HK-2 (cell line): ENCODE measurements around the gene PDK1.

ENCODE experiments used
- DNase-seq: peaks from one replicate; pipeline ENCODE4 v3.0.0-alpha.2; 2018; ENCODE audit not compliant: unreplicated experiment

Gene PDK1

DNA sequence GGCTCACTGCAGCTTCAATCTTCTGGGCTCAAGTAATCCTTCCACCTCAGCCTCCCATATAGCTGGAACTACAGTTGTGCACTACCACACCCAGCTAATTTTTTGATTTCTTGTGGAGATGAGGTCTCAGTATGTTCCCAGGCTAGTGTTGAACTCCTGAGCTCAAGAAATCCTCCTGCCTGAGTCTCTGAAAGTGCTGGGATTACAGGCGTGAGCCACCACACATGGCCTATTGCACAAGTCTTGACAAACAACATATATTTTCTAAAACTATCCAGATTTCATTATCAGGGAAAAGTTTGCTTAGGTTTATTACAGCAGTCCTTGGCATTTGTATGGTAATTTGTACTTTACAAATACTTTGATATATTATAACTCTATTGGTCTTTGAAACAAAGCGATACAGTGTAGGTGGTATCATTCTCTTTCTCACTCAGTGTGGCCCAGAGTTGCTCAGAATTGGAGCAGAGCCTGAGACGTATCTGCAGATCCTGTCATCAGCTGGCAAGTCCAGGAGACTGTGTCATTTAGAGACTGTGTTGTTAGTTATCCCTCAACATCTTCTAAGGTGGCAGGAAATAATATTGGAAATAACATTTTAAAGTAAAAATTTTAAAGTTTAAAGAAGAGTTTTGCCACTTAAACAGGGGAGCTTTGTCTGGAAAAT, 41.4 kb downstream of the PDK1 start:
- no peak for DNase-seq

DNA sequence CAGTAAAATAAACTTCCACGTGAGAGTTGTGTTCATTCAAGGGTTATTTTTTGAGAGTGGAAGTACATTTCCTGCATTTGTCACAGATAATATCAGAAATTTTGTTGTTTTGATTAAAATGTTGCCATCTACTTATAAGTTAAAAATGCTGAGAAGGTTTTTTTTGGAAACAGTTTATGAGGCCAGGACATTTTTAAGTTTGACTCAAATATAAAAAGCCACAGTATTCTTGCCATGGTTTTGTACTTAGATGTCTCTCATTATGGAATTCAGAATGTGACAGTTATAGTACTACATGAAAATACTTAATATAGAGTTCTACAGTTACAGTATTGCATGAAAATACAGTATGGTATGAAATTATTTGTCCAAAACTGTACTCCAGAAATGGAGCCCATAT, 44.1 kb downstream of the PDK1 start:
- DNase-seq: no peak

DNA sequence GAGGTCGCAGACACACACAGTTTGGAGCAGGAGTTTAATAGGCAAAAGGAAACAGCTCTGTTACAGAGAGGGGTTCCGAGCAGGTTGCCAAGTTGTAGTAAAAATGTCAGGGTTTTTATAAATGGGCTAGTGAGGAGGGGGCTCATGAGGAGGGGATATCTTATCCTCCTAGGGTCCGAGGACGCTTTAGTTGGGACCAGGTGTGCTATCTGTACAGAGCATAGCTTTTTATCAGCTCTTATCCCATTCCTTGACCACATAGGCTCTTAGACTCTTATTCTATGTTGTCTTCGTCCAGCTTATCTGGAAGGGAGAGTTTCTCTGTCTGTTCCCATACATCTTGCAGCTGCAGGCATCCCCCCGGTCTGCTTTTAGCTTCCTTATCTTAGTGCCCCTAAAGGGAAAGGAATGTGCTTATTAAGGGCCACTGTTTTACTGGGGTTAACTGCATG, 44.7 kb downstream of the PDK1 start:
- no peak for DNase-seq

DNA sequence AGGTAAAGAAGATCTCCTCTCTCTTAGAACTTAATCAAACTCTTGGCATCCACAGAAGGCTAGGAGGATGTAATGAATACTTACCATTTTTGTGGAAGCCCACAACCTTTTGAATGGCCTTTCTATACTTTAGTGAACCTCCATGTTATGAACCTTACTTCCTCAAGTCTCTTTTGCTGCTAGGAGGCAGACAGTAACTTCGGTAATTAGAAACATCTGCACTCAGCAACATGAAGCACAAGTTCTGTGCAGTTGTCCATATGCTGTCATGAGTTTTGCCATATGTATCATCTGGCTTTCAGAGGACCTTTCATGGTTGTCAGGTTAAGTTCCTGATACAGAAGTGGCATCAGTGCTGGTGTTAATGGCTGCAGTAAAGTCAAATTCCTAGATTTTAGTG, 50.4 kb downstream of the PDK1 start:
- DNase-seq: no peak

DNA sequence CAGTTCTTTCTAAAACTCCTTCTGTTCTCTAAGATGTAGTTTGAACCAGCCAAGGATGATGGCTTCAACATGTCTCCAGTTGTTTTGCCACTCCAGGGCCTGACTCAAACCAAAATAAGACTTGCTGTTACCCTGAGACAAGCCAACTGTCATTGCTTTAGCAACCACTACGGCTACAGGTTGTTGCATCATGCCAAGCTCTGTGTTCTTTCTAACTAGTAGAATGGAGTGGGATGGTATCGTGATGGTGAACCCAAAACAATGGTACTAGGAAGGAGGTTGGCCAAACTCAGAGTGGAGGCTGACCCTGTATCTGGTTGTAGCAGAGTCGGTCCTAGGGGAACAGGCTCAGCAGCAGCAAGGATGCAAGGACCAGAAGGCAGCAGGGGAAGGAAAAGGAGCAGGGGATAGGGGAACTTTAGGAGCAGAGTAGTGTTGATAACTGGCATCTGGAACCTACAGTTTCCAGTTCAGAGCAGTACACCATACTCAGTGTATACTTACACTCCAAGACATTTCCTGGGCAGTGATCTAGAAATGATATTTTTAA, 51.6 kb downstream of the PDK1 start:
- no peak for DNase-seq

DNA sequence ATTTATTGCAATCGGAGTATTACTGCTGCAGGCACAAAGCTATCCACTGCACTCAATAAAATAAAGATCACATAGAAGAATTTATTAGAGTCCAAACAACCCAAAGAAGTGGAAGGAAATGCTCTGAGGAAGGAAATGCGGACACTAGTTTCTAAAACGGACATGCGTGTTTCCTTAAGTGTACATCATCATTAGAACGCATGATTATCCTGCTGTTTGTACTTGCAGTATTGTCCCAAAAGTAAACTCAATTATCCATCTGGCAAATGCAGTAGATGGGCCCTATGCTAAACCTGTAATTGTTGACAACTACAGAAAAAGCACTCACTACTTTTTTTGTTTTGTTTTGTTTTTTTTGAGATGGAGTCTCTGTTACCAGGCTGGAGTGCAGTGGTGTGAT, 53.6 kb downstream of the PDK1 start:
- no peak for DNase-seq

DNA sequence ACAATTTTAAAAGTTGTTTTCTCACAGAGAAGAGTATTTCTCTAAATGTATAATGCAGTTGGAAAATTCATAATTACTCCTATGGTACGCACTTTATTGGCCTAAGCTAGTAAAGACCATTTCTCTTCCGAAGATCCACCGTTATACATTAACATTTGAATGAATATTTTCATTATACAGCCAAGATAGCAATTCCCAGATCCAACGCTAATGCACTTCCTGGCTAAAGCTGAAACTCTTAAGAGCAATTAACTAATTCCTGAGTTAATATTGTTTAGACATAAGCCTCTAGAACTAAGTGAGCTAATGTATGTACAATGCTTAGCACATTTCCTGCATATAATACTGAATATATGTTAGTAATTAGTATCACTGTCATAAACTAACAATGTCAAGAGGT, 56.2 kb downstream of the PDK1 start:
- DNase-seq: no peak

DNA sequence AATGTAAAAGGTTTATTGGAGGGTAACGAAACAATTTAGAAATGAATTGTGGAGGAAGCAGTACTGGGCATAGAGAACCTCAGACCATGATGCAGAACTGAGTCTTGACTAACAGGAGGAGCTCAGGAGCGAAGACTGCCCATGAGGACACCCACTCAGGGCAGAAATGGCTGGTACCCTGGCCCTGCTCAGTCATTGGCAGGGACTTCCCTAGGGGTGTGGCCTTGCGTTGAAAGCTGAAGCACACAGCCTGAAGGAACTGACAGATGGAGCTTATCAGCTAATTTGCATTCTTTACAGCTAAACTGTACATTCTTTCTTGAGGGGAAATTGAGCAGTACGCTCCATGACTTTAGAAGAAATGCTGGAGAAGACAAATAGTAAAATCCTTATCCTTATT, 57.1 kb downstream of the PDK1 start:
- no peak for DNase-seq

DNA sequence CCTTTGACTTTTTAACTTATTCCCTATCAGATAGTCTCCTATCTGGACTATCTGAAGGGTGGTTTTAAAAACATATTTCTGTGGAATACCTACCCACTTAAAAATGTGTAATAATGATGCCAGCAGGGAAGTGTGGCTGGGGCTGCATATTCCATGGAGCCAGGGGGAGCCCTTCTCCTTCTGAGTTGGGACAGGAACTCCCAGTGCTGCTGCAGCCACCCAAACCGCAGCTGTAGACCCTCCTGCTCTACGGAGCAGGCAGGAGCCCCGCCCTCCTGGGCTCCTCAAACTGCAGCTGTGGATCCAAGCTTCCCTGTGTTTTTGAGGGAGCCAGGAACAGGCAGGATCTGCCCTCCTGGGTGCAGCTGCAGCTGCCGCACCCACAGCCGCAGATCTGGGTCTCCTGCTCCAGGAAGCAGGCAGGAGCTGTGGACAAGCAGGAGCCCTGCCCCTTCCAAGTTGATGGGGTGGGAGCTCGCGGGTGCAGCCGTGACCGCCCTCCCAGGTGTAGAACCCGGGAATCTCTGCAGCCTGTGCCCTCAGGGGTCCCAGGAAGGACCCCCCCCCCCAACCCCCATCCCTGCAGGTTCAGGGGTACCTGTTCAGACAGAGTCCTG, 57.8 kb downstream of the PDK1 start:
- DNase-seq: no peak

DNA sequence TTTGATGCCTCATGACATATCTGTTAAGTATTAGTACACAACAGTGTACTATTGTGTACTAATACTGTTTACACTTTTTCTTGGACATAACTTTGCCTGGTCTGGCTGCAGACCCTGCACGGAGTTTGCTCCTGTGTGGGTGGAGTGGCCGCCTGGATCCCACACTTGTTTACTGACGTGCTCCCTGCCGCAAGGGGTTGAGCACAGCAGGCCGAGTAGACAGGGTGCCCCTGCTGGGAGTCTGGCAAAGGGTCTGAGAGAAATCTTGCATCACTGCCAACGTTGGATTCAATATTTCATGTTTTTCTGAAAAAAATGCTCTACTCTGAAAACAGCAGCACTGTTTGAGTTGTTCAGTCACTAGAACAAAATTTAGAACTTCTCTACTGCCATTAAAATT, 59.0 kb downstream of the PDK1 start:
- no peak for DNase-seq

DNA sequence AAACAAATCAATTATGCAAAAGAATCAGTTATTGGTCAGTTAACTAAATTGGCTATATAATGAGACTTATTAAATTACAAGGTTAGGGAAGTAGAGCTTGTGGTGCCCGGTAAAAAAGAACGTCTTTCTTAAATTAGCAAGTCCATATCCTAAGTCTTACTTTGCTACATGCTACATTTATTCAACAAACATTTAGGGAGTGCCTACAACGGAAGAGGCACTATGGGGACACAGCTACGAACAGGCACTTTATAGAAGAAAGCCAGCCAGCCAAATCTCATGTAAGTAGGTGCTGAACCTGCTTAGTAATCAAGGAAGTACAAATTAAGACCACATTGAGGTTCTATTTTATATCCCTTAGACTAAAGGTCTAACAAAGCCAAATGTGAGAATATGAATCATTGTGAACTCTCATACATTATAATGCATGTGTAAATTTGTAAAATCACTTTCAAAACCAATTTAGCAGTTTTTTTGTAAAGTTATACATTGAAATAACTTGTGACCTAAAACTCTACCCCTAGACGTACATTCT, 59.9 kb downstream of the PDK1 start:
- no peak for DNase-seq

DNA sequence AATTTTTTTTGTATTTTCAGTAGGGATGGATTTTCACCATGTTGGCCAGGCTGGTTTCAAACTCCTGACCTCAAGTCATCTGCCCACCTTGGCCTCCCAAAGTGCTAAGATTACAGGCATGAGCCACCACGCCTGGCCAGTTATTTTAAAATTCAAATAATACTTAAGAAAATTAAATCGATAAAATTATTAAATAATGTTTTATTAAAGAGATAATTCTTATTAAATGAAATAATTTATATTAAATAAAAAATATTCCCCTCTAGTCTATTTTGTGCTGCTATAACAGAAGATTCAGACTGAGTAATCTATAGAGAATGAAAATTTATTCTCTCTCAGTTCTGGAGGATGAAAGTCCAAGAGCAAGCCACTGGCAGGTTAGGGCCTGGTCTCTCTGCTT, 61.2 kb downstream of the PDK1 start:
- DNase-seq: no peak

DNA sequence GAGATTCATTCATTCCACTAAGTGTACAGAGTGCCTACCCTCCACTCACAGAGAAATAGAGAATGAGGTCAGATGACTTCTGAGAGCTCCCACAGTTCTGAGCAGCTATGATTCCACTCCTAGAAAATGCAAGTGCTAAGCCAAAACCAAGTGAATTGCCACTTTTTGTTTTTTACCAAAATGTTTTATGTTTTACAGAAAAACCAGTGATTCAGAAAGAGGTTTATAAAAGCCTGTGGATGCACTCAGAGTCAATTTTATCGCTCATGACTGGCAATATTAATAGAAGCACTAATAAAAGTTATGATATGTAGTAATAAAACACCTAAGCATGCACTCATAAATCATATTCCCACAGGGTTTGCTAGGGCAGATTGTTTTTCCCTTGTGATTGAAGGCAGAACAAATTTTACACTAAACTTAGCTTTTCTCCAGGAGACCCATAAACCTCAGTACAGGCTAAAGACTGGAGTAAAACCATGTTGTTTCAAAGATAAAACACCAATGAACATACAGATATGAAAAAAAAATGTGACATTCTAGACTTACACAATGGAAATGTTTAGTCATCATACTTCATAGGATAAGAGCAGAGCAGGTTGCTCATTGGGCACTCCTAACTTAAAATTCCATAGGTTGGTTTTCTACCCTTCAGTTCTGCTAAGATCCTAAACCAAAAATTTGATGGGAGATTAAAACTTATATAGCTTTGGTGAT, 67.5 kb downstream of the PDK1 start:
- no peak for DNase-seq

DNA sequence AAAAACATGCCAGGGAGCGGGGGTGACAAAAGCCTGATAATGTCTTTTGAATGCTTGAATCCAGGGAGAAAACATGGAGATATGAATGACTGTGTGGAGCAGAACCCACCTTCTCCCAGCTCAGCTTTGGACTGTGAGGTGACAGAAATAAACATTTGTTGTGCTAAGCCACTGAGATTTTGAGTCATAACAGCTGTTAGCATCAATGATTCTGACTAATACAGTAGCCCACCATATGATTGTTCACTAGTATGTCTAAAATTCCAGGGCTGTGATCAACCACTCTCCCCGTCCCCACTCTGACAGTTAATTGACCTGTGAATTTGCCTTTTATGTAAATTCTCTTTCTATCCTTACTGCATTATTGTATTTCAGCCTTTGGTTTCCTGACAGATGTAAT, 69.1 kb downstream of the PDK1 start:
- DNase-seq: no peak

DNA sequence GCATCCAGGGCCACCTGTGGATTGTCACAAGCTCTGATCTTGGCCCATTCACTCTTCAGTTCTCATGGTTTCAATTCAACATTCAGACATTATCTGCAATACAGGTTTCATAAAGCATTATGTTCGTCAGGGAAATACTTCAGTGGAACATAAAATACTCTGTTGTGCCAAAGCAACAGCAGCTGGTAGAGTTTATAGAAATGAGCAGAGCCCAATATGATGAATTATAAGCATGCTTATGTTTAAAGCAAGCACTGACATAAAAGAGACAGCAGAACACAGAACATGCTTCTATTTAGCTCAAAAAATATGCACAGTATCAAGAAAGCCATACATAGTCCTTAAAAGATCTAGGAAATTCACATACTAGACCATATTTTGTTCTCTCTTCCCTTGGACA, 71.3 kb downstream of the PDK1 start:
- DNase-seq: no peak

DNA sequence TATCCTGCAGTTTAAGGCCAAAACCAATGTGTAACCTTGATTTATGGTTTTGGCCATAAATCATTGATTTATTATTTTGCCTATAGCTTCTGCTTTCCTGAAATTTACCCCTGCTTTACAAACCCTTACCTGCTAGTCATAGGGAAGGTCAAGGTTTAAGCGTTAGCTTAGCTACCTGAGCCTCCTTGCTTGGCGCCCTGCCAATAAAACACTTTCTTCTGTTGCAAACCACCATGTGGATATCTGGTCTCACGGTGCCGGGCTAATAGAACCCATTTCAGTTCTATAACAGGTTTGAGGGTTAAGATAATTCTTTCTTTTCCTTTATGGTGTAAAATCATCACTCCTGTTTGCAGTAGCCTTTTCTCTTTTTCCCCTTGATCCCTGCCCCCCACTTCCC, 72.2 kb downstream of the PDK1 start:
- DNase-seq: no peak

DNA sequence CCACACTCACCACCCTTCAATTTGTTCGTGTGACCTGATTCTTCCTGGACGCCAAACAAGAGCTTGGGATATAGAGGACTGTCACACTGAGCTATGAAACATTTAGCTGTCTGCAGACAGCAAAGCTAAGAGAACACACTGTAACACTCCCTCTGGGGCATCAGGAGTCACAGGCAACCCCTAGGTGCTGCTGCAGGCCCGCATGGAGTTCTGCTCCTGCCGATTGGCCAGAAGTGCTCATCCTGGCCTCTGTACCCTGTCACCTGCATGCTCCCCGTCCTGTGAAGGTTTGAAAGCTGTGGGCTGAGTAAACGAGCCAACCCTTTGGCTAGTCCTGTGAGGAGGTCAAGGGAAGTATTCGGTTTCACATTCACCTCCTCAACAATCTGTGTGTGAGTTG, 73.7 kb downstream of the PDK1 start:
- DNase-seq: no peak

DNA sequence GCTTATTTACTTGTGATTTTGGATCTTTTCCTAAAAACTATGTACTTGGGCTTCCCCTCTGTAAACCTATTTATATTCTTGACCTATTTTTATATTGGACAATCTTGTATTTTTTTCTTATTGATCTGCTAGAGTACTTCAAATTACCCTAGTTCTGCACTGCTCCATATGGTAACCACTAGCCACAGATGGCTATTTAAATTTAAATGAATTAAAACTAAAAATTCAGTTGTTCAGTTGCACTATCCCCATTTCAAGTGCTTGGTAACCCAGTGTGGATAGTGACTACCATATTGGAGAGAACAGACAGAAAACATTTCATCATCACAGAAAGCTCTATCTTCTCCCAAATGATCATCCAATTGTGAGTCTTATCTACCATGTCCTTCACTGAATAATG, 74.3 kb downstream of the PDK1 start:
- DNase-seq: no peak

DNA sequence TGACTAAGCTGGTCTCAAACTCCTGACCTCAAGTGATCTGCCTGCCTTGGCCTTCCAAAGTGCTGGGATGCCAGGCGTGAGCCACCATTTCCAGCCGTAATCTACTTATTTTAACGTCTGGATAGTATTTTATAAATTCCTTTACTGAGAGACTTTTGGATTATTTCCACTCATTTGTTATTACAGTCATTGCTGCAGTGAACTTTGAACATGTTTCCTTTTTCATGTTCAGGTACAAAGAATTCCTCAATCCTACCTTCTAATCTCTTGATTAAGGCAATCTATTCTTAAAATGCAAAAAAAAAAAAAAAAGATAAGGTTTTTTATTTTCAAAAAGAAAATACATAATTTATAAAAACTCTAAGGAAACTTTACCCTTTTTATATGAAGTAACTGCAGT, 78.6 kb downstream of the PDK1 start:
- DNase-seq: no peak

DNA sequence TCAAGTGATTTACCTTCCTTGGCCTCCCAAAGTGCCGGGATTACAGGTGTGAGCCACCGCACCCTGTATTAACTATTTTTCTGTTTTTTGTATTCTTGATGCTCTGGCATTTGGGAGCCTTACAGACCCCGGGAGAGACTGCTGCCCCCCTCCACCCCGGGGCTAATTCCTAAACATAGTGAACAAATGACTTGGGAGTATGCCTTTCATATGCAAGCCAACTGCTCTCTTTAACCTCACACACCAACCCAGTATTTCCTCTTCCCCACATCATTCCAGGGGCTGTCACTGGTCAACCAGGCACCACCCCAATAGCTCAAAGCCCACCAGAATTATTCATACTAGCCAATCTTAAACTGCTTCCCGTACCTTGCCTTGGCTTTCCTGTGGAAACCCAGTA, 79.7 kb downstream of the PDK1 start:
- no peak for DNase-seq

DNA sequence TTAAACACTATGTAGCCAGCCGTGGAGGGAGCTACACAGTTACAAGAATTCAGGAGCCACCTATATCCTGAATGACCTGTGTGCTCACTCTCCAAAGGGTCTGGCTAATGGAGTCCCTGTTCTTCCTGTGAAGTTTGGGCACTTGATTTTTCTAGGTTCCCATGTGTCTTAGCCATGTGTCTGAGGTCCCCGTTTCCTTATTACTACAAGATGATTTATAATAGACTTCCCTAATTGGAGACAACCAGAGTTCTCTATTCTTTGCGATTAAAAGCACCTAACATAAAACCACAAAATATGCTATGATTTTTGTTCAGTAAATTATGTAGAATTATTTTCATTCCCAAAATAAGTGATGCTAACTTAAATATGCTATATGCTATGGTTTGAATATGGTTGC, 83.4 kb downstream of the PDK1 start:
- DNase-seq: no peak

DNA sequence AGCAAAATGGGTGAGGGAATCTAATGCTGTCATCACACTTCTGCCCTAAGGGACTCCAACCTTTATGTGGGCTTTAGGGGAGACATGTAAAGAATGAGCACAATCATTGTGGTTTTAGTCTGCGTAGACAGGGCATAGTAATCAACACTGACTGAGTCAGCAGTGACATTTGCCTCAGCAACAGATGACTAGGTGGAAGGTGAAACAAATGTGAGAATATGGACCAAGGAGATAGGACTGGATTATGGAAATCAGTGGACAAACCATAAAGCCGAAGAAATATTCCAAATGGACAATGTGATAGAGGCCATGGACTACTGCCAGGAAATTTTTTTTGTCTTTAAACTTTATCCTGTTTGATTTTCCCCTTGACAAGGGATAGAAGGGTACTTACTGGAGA, 83.9 kb downstream of the PDK1 start:
- no peak for DNase-seq

DNA sequence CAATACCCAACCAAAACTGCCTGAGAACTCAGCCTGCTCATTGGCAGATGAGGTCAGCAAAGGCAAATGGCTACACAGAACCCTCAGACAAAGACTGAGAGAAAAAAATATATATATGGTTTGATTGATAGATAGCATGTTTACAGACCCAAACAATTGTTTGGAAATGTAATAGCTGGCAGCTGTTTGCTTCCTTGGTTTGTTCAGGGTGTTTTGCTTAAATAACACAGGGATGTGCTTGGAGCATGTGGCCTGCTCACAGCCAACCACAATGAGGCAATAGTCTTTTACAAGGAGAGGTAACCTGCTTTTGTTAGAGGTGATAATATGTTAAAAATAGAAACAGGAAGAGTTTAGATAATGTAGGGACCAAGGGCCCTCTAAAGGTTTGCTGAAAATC, 84.5 kb downstream of the PDK1 start:
- DNase-seq: no peak
